Neural progenitor cell (in vitro differentiated cells): ENCODE data around the gene RALGAPB. TPM values are rescaled to one million over a fixed set of nuclear protein-coding genes. Genes with fewer than 3 reads are reported as not detected.
A peak's percentile ranks its signal among the peaks of the same experiment; 100 is the strongest.

Experiments
- DNase-seq: peaks from one replicate; pipeline ENCODE4 v3.0.0-alpha.2; 2016; ENCODE audit warnings: low spot score
- H2AFZ ChIP-seq: fragments of 200-600 bp; sonication (generic); replicated peaks from 2 replicates; pipeline ENCODE4 v1.6.1; 2016; ENCODE audit warnings: antibody characterized with exemption
- H3F3A ChIP-seq: fragments of 200-600 bp; sonication (generic); 2 replicates; pipeline ENCODE4 v1.6.1; 2016; ENCODE audit warnings: antibody characterized with exemption, low read depth
- H3K27ac ChIP-seq: fragments of 200-600 bp; sonication (generic); 2 replicates; pipeline ENCODE4 v1.5.1; 2016; ENCODE audit warnings: mild to moderate bottlenecking
- H3K27me3 ChIP-seq: fragments of 200-600 bp; sonication (generic); 2 replicates; pipeline ENCODE4 v1.6.1; 2016; ENCODE audit warnings: mild to moderate bottlenecking, moderate library complexity
- H3K36me3 ChIP-seq: fragments of 200-600 bp; sonication (generic); 2 replicates; pipeline ENCODE4 v1.5.1; 2016
- H3K4me1 ChIP-seq: fragments of 200-600 bp; sonication (generic); 2 replicates; pipeline ENCODE4 v1.6.1; 2016; ENCODE audit warnings: mixed run types
- H3K4me2 ChIP-seq: fragments of 200-600 bp; sonication (generic); 2 replicates; pipeline ENCODE4 v1.6.1; 2016
- H3K4me3 ChIP-seq: fragments of 200-600 bp; sonication (generic); 2 replicates; pipeline ENCODE4 v1.5.1; 2016
- H3K79me2 ChIP-seq: fragments of 200-600 bp; sonication (generic); 2 replicates; pipeline ENCODE4 v1.6.1; 2016; ENCODE audit warnings: low read depth
- H3K9ac ChIP-seq: fragments of 200-600 bp; sonication (generic); 2 replicates; pipeline ENCODE4 v1.6.1; 2016
- H3K9me3 ChIP-seq: fragments of 200-600 bp; sonication (generic); 2 replicates; pipeline ENCODE4 v1.5.1; 2016; ENCODE audit warnings: low read depth
- H4K20me1 ChIP-seq: fragments of 200-600 bp; sonication (generic); 2 replicates; pipeline ENCODE4 v1.6.1; 2016; ENCODE audit warnings: low read depth
- H3K27ac Mint-ChIP-seq: 3 replicates; pipeline ENCODE4 v1.8.0; 2021; ENCODE audit warnings: mixed read lengths
- H3K27me3 Mint-ChIP-seq: 2 replicates; pipeline ENCODE4 v1.8.0; 2022; ENCODE audit warnings: low read depth, mild to moderate bottlenecking, inconsistent platforms, moderate library complexity, mixed read lengths; ENCODE audit not compliant: insufficient read depth
- H3K36me3 Mint-ChIP-seq: 3 replicates; pipeline ENCODE4 v1.8.0; 2021; ENCODE audit warnings: mixed read lengths
- H3K4me1 Mint-ChIP-seq: 3 replicates; pipeline ENCODE4 v1.8.0; 2021; ENCODE audit warnings: mixed read lengths
- H3K4me3 Mint-ChIP-seq: 3 replicates; pipeline ENCODE4 v1.8.0; 2021; ENCODE audit warnings: mild to moderate bottlenecking, moderate library complexity, mixed read lengths
- H3K9me3 Mint-ChIP-seq: 3 replicates; pipeline ENCODE4 v1.8.0; 2020; ENCODE audit warnings: mixed read lengths
- EZH2 ChIP-seq: fragments of 200-600 bp; sonication (generic); IDR thresholded peaks from 2 replicates; pipeline ENCODE4 v1.6.1; 2017; ENCODE audit warnings: antibody characterized with exemption, mild to moderate bottlenecking, moderate library complexity
- EZH2phosphoT487 ChIP-seq: fragments of 200-600 bp; sonication (generic); IDR thresholded peaks from 2 replicates; pipeline ENCODE4 v1.6.1; 2017; ENCODE audit warnings: antibody characterized with exemption
- total RNA-seq: library from RNA; depleted of rRNA; stranded (reverse); fragments of >200 nt; gene quantifications from 2 replicates; pipeline ENCODE4 v1.2.3, GENCODE V29; 2015; ENCODE audit warnings: low replicate concordance
- TF ChIP-seq, protein P1 (sequence below): fragments of 200-600 bp; sonication (generic); IDR thresholded peaks from 2 replicates; pipeline ENCODE4 v1.5.1; 2017; ENCODE audit warnings: antibody characterized with exemption, mild to moderate bottlenecking

RALGAPB gene
- total RNA-seq, 1 donor from 2014 or later, result 39.1 TPM

DNA sequence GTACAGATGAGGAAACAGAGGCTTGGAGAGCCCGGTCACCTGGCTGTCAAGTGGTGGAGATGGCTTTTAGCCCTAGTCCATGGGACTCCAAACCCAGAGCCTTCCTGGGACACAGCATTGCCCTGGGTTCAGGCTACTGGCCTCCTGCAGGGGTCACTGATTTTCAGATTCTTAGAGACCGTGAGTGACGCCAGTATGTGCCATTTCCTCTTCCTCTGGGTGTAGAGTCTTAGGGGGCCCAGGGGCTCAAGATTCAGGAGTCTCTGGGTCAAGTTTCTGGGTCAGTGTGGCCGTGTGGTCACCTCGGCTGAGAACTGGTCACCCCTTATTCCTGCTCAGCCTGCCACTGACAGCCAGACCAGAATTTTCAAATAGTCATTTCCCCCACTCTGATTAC is 129.5 kb downstream of the RALGAPB start:
- peaks cover 7% of the 10 kb centered on the region for H3K27me3 Mint-ChIP-seq
- H3K4me2 ChIP-seq, result peak overlapping the region; percentile 68

DNA sequence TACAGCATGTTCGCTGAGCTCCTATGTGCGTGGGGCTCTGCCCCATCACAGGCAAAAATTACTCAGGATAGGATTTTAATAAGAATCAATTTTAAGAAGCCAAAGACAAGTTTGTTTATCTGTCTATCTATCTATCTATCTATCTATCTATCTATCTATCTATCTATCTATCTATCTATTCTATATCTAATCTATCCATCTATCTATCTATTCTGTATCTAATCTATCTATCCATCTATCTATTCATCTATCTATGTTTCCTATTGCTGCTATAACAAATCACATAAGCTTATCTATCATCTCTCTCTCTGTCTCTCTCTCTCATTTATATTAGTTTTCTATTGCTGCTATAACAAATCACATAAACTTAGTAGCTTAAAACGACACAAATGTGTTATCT is 130.6 kb downstream of the RALGAPB start:
- Histone ChIP-seq H3K9me3 (no peaks in the 10 kb centered on the region), H4K20me1 (no peaks in the 10 kb centered on the region), H3K4me3 (no peak overlapping the region), H3F3A (no peaks in the 10 kb centered on the region), H3K4me1 (peaks cover 5% of the 10 kb centered on the region), H3K4me2 (no peak overlapping the region), H3K27me3 (peaks cover 39% of the 10 kb centered on the region), H3K9ac (no peak overlapping the region), H2AFZ (no peak overlapping the region), H3K79me2 (no peaks in the 10 kb centered on the region), H3K27ac (no peak overlapping the region), H3K36me3 (no peaks in the 10 kb centered on the region)
- Mint-ChIP-seq H3K4me1 (peaks cover 18% of the 10 kb centered on the region), H3K9me3 (no peaks in the 10 kb centered on the region), H3K27me3 (peaks cover 13% of the 10 kb centered on the region), H3K4me3 (no peak overlapping the region), H3K36me3 (no peaks in the 10 kb centered on the region), H3K27ac (no peak overlapping the region)
- no peak for DNase-seq
- TF ChIP-seq EZH2, result no peak
- TF ChIP-seq, protein P1, sequence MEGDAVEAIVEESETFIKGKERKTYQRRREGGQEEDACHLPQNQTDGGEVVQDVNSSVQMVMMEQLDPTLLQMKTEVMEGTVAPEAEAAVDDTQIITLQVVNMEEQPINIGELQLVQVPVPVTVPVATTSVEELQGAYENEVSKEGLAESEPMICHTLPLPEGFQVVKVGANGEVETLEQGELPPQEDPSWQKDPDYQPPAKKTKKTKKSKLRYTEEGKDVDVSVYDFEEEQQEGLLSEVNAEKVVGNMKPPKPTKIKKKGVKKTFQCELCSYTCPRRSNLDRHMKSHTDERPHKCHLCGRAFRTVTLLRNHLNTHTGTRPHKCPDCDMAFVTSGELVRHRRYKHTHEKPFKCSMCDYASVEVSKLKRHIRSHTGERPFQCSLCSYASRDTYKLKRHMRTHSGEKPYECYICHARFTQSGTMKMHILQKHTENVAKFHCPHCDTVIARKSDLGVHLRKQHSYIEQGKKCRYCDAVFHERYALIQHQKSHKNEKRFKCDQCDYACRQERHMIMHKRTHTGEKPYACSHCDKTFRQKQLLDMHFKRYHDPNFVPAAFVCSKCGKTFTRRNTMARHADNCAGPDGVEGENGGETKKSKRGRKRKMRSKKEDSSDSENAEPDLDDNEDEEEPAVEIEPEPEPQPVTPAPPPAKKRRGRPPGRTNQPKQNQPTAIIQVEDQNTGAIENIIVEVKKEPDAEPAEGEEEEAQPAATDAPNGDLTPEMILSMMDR, result no peak

More for the DNA sequence above, 129.5 kb downstream of the RALGAPB start:
- peaks cover 39% of the 10 kb centered on the region for H3K27me3 ChIP-seq
- no peak overlapping the region for H3K4me3 ChIP-seq
- peaks cover 5% of the 10 kb centered on the region for H3K4me1 ChIP-seq
- H3K9me3 ChIP-seq, result no peaks in the 10 kb centered on the region
- TF ChIP-seq EZH2phosphoT487, result no peak
- no peak for TF ChIP-seq EZH2
- TF ChIP-seq, protein P1, result no peak
- peak overlapping the region; percentile 87 for H2AFZ ChIP-seq
- H4K20me1 ChIP-seq, result no peaks in the 10 kb centered on the region
- no peaks in the 10 kb centered on the region for H3F3A ChIP-seq
- Mint-ChIP-seq H3K4me1 (peaks cover 17% of the 10 kb centered on the region), H3K27ac (no peak overlapping the region), H3K36me3 (no peaks in the 10 kb centered on the region), H3K9me3 (no peaks in the 10 kb centered on the region), H3K4me3 (no peak overlapping the region)
- H3K27ac ChIP-seq, result no peak overlapping the region
- no peaks in the 10 kb centered on the region for H3K79me2 ChIP-seq
- no peak overlapping the region for H3K9ac ChIP-seq
- DNase-seq, result no peak
- H3K36me3 ChIP-seq, result no peaks in the 10 kb centered on the region

- Histone ChIP-seq H3K4me2 (no peak overlapping the region), H3F3A (no peaks in the 10 kb centered on the region), H4K20me1 (no peaks in the 10 kb centered on the region), H3K9ac (no peak overlapping the region), H3K4me3 (no peak overlapping the region), H2AFZ (no peak overlapping the region), H3K27me3 (peaks cover 39% of the 10 kb centered on the region), H3K79me2 (no peaks in the 10 kb centered on the region), H3K9me3 (no peaks in the 10 kb centered on the region), H3K36me3 (no peaks in the 10 kb centered on the region), H3K27ac (no peak overlapping the region), H3K4me1 (peaks cover 5% of the 10 kb centered on the region)
- DNase-seq, result no peak
- H3K4me3 Mint-ChIP-seq, result no peak overlapping the region
- H3K36me3 Mint-ChIP-seq, result no peaks in the 10 kb centered on the region
- H3K9me3 Mint-ChIP-seq, result no peaks in the 10 kb centered on the region
- no peak for TF ChIP-seq EZH2
- no peak for TF ChIP-seq EZH2phosphoT487
- no peak overlapping the region for H3K27ac Mint-ChIP-seq
- peaks cover 16% of the 10 kb centered on the region for H3K27me3 Mint-ChIP-seq
- peaks cover 18% of the 10 kb centered on the region for H3K4me1 Mint-ChIP-seq
Measured at GRCh38 chr20:38604873-38605303, 132.2 kb downstream of the RALGAPB start.

- Histone ChIP-seq H3K79me2 (no peaks in the 10 kb centered on the region), H3K4me3 (no peak overlapping the region), H3F3A (no peaks in the 10 kb centered on the region), H3K36me3 (no peaks in the 10 kb centered on the region), H3K9me3 (no peaks in the 10 kb centered on the region), H2AFZ (no peak overlapping the region), H4K20me1 (no peaks in the 10 kb centered on the region), H3K27ac (no peak overlapping the region), H3K27me3 (peaks cover 17% of the 10 kb centered on the region), H3K9ac (no peak overlapping the region), H3K4me1 (no peaks in the 10 kb centered on the region), H3K4me2 (no peak overlapping the region)
- Mint-ChIP-seq H3K4me1 (peaks cover 17% of the 10 kb centered on the region), H3K27ac (no peak overlapping the region), H3K36me3 (no peaks in the 10 kb centered on the region), H3K4me3 (no peak overlapping the region), H3K27me3 (peaks cover 9% of the 10 kb centered on the region), H3K9me3 (no peaks in the 10 kb centered on the region)
- no peak for DNase-seq
- TF ChIP-seq EZH2, result no peak
- TF ChIP-seq, protein P1, result no peak
- TF ChIP-seq EZH2phosphoT487, result no peak
Measured at GRCh38 chr20:38607351-38607750, 134.7 kb downstream of the RALGAPB start.
